GM12878 (cell line): Measurements from ENCODE around the gene TRDN.

ENCODE experiments used
- CBX3 ChIP-seq: fragments of 200-600 bp; sonication (generic); IDR thresholded peaks from 2 replicates; pipeline ENCODE4 v1.6.1; 2016; ENCODE audit warnings: low read depth, borderline replicate concordance
- CREB1 ChIP-seq: IDR thresholded peaks from 2 replicates; pipeline ENCODE4 v1.6.1; 2012; ENCODE audit warnings: low read depth, mild to moderate bottlenecking, inconsistent platforms
- EED ChIP-seq: sonication (generic); IDR thresholded peaks from 2 replicates; pipeline ENCODE4 v1.6.1; 2016; ENCODE audit warnings: antibody characterized with exemption, low read depth
- ESRRA ChIP-seq: IDR thresholded peaks from 2 replicates; pipeline ENCODE4 v1.6.1; 2012; ENCODE audit warnings: mild to moderate bottlenecking, low read length, improper control_type of control experiment
- EZH2 ChIP-seq: IDR thresholded peaks from 2 replicates; pipeline ENCODE4 v1.6.1; 2012; ENCODE audit warnings: low read depth, mild to moderate bottlenecking, control low read depth, inconsistent platforms, low read length, borderline replicate concordance; ENCODE audit not compliant: control insufficient read depth
- NR2C2 ChIP-seq: IDR thresholded peaks from 2 replicates; pipeline ENCODE4 v1.6.1; 2011; ENCODE audit warnings: borderline replicate concordance, low read depth; ENCODE audit not compliant: control insufficient read depth, insufficient read length
- RBBP5 ChIP-seq: fragments of 200-600 bp; sonication (generic); conservative IDR thresholded peaks from 2 replicates; pipeline ENCODE4 v1.6.1; 2016
- TCF7 ChIP-seq: IDR thresholded peaks from 2 replicates; pipeline ENCODE4 v1.6.1; 2014; ENCODE audit warnings: antibody characterized with exemption, borderline replicate concordance
- WRNIP1 ChIP-seq: IDR thresholded peaks from 2 replicates; pipeline ENCODE4 v1.6.1; 2011; ENCODE audit warnings: low read depth, low read length, improper control_type of control experiment, borderline replicate concordance
- TF ChIP-seq, protein P1 (sequence below), 3 experiments: IDR thresholded peaks in 2 of 3; conservative IDR thresholded peaks in 1 of 3; 2 replicates each; pipeline ENCODE4 v1.5.1; 2011; ENCODE audit warnings: low read depth in 3 of 3, low read length in 3 of 3, mild to moderate bottlenecking in 3 of 3, control low read depth in 2 of 3, moderate library complexity in 2 of 3, inconsistent platforms in 1 of 3, mixed read lengths in 1 of 3; ENCODE audit not compliant: control insufficient read depth in 2 of 3, insufficient read depth in 1 of 3; ENCODE audit errors: extremely low read depth in 1 of 3
- TF ChIP-seq, protein P2 (sequence below): IDR thresholded peaks from 2 replicates; pipeline ENCODE4 v1.6.1; 2011; ENCODE audit warnings: low read depth, mild to moderate bottlenecking, low read length, moderate library complexity, borderline replicate concordance; ENCODE audit errors: extremely low read depth

DNA sequence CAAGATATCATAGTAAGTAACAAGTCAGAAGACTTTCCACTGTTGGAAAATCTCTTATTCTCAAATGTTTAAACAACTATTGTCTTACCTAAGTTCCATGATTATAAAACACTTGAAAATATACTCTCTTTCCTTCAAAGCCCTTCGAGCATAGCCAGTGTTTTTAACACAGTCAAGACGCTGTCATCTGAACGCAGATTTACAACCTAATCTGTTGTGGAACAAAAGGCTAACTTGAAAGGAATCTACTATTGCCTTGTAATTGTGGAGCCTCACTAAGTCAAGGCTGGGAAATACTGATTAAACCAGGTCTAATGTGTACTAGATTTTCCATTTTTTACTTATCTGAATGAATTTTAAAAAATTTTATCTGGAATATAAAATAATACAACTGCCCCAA, 205.8 kb downstream of the TRDN start:
- TF ChIP-seq ESRRA: no peak
- no peak for TF ChIP-seq EZH2
- no peak for TF ChIP-seq EED
- TF ChIP-seq CBX3: no peak
- no peak for TF ChIP-seq NR2C2
- no peak for TF ChIP-seq CREB1
- TF ChIP-seq TCF7: no peak
- no peak for TF ChIP-seq WRNIP1
- TF ChIP-seq, protein P1, sequence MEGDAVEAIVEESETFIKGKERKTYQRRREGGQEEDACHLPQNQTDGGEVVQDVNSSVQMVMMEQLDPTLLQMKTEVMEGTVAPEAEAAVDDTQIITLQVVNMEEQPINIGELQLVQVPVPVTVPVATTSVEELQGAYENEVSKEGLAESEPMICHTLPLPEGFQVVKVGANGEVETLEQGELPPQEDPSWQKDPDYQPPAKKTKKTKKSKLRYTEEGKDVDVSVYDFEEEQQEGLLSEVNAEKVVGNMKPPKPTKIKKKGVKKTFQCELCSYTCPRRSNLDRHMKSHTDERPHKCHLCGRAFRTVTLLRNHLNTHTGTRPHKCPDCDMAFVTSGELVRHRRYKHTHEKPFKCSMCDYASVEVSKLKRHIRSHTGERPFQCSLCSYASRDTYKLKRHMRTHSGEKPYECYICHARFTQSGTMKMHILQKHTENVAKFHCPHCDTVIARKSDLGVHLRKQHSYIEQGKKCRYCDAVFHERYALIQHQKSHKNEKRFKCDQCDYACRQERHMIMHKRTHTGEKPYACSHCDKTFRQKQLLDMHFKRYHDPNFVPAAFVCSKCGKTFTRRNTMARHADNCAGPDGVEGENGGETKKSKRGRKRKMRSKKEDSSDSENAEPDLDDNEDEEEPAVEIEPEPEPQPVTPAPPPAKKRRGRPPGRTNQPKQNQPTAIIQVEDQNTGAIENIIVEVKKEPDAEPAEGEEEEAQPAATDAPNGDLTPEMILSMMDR (IDR thresholded peaks at IDR 0.05 in 2 of 3, conservative IDR thresholded peaks at IDR 0.05 in 1 of 3; ENCODE audit: control insufficient read depth in 2 of 3, extremely low read depth in 1 of 3, insufficient read depth in 1 of 3, low read depth in 3 of 3, low read length in 3 of 3): no peak
- TF ChIP-seq, protein P2, sequence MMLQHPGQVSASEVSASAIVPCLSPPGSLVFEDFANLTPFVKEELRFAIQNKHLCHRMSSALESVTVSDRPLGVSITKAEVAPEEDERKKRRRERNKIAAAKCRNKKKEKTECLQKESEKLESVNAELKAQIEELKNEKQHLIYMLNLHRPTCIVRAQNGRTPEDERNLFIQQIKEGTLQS: no peak
- TF ChIP-seq RBBP5: no peak
